K562 (cell line): ENCODE data around the gene EGFL7. TPM values are rescaled to one million over a fixed set of nuclear protein-coding genes. Genes with fewer than 3 reads are reported as not detected.
A peak's percentile ranks its signal among the peaks of the same experiment; 100 is the strongest.

Experiments used
- BMI1 ChIP-seq: fragments of 150-350 bp; IDR thresholded peaks from 2 replicates; pipeline ENCODE4 v1.6.1; 2014; ENCODE audit warnings: low read length
- CBFA2T3 ChIP-seq: fragments of 450-650 bp; IDR thresholded peaks from 2 replicates; pipeline ENCODE4 v1.6.1; 2017
- CHD1 ChIP-seq: fragments of 200-600 bp; sonication (generic); IDR thresholded peaks from one replicate; pipeline ENCODE4 v1.6.1; 2012; ENCODE audit warnings: mild to moderate bottlenecking, moderate library complexity, low read length, inconsistent platforms
- CSDE1 ChIP-seq, 2 experiments: fragments of 450-650 bp; IDR thresholded peaks; 2 replicates each; pipeline ENCODE4 v1.6.1; 2016; ENCODE audit warnings: mild to moderate bottlenecking in 1 of 2
- ELF1 ChIP-seq: fragments of 200-800 bp; sonication (Bioruptor generic); IDR thresholded peaks from 2 replicates; pipeline ENCODE4 v1.6.1; 2016; ENCODE audit warnings: missing genetic modification characterization, missing compliant biosample characterization
- EP400 ChIP-seq: fragments of 450-650 bp; IDR thresholded peaks from 2 replicates; pipeline ENCODE4 v1.6.1; 2017; ENCODE audit warnings: antibody characterized with exemption, mild to moderate bottlenecking, moderate library complexity
- ETV1 ChIP-seq: fragments of 450-650 bp; conservative IDR thresholded peaks from 2 replicates; pipeline ENCODE4 v1.6.1; 2016; ENCODE audit warnings: missing genetic modification characterization, control low read depth, low read depth, missing compliant biosample characterization
- GATAD2A ChIP-seq: fragments of 450-650 bp; IDR thresholded peaks from 2 replicates; pipeline ENCODE4 v1.6.1; 2017
- JUN ChIP-seq, 2 experiments: sonication (generic) in 1 of 2; formaldehyde crosslinking in 1 of 2; IDR thresholded peaks; 2 replicates each; pipeline versions ENCODE4 v1.6.1 to v1.8.0; 2012 to 2022; ENCODE audit warnings: borderline replicate concordance in 2 of 2, mild to moderate bottlenecking in 2 of 2, improper control_type of control experiment in 1 of 2, low read depth in 1 of 2, low read length in 1 of 2, missing genetic modification reagents in 1 of 2
- MAFF ChIP-seq: IDR thresholded peaks from 2 replicates; pipeline ENCODE4 v1.6.1; 2012; ENCODE audit warnings: low read length, improper control_type of control experiment
- PHF20 ChIP-seq: fragments of 450-650 bp; IDR thresholded peaks from 2 replicates; pipeline ENCODE4 v1.6.1; 2018; ENCODE audit not compliant: partially characterized antibody
- RBM14 ChIP-seq: fragments of 200-400 bp; formaldehyde crosslinking; IDR thresholded peaks from 2 replicates; pipeline ENCODE4 v1.6.1; 2018; ENCODE audit warnings: low read depth, mild to moderate bottlenecking, low read length, moderate library complexity, borderline replicate concordance; ENCODE audit not compliant: insufficient read depth
- RBM22 ChIP-seq: fragments of 200-400 bp; formaldehyde crosslinking; IDR thresholded peaks from 2 replicates; pipeline ENCODE4 v1.6.1; 2018; ENCODE audit warnings: low read length, low read depth; ENCODE audit not compliant: poor library complexity, severe bottlenecking
- TRIM24 ChIP-seq, 2 experiments: fragments of 450-650 bp; IDR thresholded peaks; 2 replicates each; pipeline ENCODE4 v1.6.1; 2016
- ZNF3 ChIP-seq: fragments of 250-450 bp; sonication (Bioruptor Pico); IDR thresholded peaks from 2 replicates; pipeline ENCODE4 v1.5.0; 2021; ENCODE audit warnings: mild to moderate bottlenecking, moderate library complexity
- ZNF583 ChIP-seq: fragments of 250-450 bp; sonication (Bioruptor Pico); IDR thresholded peaks from 2 replicates; pipeline ENCODE4 v1.4.0; 2020
- ZNF695 ChIP-seq: fragments of 450-650 bp; formaldehyde crosslinking; IDR thresholded peaks from 2 replicates; pipeline ENCODE4 v1.4.0; 2020; ENCODE audit warnings: mild to moderate bottlenecking, moderate library complexity
- polyA plus RNA-seq, 8 experiments: library from polyadenylated mRNA; depleted of rRNA in 4 of 8; stranded (reverse) in 5 of 8; unstranded in 3 of 8; fragments of >200 nt; fragmentation: Nextera tagmentation in 2 of 8; fragmentation: Illumina TruSeq in 1 of 8; extraction: Ambion mirVana in 2 of 8; extraction: Trizol in 1 of 8; gene quantifications; 2 replicates each; pipeline versions ENCODE4 v1.2.1 to v1.2.3, GENCODE V29; 2011 to 2014; ENCODE audit warnings: inconsistent platforms in 1 of 8, missing spikeins in 1 of 8
- total RNA-seq, 7 experiments: library from RNA; depleted of rRNA in 6 of 7; stranded (reverse); fragments of >200 nt in 6 of 7; fragmentation: Illumina TruSeq in 2 of 7; extraction: Trizol in 2 of 7; gene quantifications; 2 replicates each; pipeline versions ENCODE4 v1.2.1 to v1.2.3, GENCODE V29; 2011 to 2021; ENCODE audit warnings: low replicate concordance in 1 of 7
- TF ChIP-seq, protein P1 (sequence below): IDR thresholded peaks from 2 replicates; pipeline ENCODE4 v1.6.1; 2014; ENCODE audit warnings: antibody characterized with exemption
- TF ChIP-seq, protein P2 (sequence below): fragments of 250-450 bp; sonication (Bioruptor Pico); IDR thresholded peaks from 2 replicates; pipeline ENCODE4 v1.4.0; 2020
- TF ChIP-seq, protein P3 (sequence below), 2 experiments: IDR thresholded peaks; 2 replicates each; pipeline ENCODE4 v1.6.1; 2011; ENCODE audit warnings: borderline replicate concordance in 1 of 2, control low read depth in 1 of 2, low read depth in 1 of 2, low read length in 1 of 2, mild to moderate bottlenecking in 1 of 2, mixed read lengths in 1 of 2, moderate library complexity in 1 of 2; ENCODE audit not compliant: insufficient read depth in 1 of 2, insufficient read length in 1 of 2, poor library complexity in 1 of 2, severe bottlenecking in 1 of 2; ENCODE audit errors: extremely low read depth in 1 of 2

Gene EGFL7
- total and polyA plus RNA-seq, 9 of the 15 experiments (the other 6 are each of a cell fraction or from before 2014, with no cell fraction given), result 1.5 to 286 (median 55.5) TPM

GRCh38 chr9:136686794-136687711, 24.3 kb downstream of the EGFL7 start, which contains the start of gene AGPAT2 (continued):
- TF ChIP-seq JUN (IDR thresholded peaks at IDR 0.05; ENCODE audit: borderline replicate concordance, low read depth, low read length) (0 out of 2 replicates have a peak, but pooled peaks have one; percentile 13), JUN (CRISPR knock-in tag; IDR thresholded peaks at IDR 0.05; ENCODE audit: borderline replicate concordance) (peak; percentile 72; the same call in 1 of the 2 replicates), PHF20 (peak; percentile 80), ELF1 (tag) (peak; percentile 88), RBM22 (peak; percentile 67), MAFF (no peak), CSDE1 (IDR thresholded peaks at IDR 0.05) (no peak; a peak in 1 of 4 replicates), GATAD2A (no peak), ETV1 (tag) (peak; percentile 64), ZNF695 (CRISPR knock-in tag) (no peak), BMI1 (no peak), CHD1 (peak; percentile 97), RBM14 (0 out of 2 replicates have a peak, but pooled peaks have one; percentile 30), EP400 (peak; percentile 86; the same call in 1 of the 2 replicates), ZNF3 (no peak), ZNF583 (CRISPR knock-in tag) (no peak), CBFA2T3 (no peak), TRIM24 (IDR thresholded peaks at IDR 0.05) (no peak)
- TF ChIP-seq, protein P1, sequence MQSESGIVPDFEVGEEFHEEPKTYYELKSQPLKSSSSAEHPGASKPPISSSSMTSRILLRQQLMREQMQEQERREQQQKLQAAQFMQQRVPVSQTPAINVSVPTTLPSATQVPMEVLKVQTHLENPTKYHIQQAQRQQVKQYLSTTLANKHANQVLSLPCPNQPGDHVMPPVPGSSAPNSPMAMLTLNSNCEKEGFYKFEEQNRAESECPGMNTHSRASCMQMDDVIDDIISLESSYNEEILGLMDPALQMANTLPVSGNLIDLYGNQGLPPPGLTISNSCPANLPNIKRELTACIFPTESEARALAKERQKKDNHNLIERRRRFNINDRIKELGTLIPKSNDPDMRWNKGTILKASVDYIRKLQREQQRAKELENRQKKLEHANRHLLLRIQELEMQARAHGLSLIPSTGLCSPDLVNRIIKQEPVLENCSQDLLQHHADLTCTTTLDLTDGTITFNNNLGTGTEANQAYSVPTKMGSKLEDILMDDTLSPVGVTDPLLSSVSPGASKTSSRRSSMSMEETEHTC, result no peak
- TF ChIP-seq, protein P2, sequence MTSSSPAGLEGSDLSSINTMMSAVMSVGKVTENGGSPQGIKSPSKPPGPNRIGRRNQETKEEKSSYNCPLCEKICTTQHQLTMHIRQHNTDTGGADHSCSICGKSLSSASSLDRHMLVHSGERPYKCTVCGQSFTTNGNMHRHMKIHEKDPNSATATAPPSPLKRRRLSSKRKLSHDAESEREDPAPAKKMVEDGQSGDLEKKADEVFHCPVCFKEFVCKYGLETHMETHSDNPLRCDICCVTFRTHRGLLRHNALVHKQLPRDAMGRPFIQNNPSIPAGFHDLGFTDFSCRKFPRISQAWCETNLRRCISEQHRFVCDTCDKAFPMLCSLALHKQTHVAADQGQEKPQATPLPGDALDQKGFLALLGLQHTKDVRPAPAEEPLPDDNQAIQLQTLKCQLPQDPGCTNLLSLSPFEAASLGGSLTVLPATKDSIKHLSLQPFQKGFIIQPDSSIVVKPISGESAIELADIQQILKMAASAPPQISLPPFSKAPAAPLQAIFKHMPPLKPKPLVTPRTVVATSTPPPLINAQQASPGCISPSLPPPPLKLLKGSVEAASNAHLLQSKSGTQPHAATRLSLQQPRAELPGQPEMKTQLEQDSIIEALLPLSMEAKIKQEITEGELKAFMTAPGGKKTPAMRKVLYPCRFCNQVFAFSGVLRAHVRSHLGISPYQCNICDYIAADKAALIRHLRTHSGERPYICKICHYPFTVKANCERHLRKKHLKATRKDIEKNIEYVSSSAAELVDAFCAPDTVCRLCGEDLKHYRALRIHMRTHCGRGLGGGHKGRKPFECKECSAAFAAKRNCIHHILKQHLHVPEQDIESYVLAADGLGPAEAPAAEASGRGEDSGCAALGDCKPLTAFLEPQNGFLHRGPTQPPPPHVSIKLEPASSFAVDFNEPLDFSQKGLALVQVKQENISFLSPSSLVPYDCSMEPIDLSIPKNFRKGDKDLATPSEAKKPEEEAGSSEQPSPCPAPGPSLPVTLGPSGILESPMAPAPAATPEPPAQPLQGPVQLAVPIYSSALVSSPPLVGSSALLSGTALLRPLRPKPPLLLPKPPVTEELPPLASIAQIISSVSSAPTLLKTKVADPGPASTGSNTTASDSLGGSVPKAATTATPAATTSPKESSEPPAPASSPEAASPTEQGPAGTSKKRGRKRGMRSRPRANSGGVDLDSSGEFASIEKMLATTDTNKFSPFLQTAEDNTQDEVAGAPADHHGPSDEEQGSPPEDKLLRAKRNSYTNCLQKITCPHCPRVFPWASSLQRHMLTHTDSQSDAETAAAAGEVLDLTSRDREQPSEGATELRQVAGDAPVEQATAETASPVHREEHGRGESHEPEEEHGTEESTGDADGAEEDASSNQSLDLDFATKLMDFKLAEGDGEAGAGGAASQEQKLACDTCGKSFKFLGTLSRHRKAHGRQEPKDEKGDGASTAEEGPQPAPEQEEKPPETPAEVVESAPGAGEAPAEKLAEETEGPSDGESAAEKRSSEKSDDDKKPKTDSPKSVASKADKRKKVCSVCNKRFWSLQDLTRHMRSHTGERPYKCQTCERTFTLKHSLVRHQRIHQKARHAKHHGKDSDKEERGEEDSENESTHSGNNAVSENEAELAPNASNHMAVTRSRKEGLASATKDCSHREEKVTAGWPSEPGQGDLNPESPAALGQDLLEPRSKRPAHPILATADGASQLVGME (CRISPR knock-in tag), result no peak
- TF ChIP-seq, protein P3, sequence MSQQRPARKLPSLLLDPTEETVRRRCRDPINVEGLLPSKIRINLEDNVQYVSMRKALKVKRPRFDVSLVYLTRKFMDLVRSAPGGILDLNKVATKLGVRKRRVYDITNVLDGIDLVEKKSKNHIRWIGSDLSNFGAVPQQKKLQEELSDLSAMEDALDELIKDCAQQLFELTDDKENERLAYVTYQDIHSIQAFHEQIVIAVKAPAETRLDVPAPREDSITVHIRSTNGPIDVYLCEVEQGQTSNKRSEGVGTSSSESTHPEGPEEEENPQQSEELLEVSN (IDR thresholded peaks at IDR 0.05; ENCODE audit: borderline replicate concordance in 1 of 2, extremely low read depth in 1 of 2, insufficient read depth in 1 of 2, insufficient read length in 1 of 2, low read depth in 1 of 2, low read length in 1 of 2, poor library complexity in 1 of 2, severe bottlenecking in 1 of 2), result peak; percentile 54 to 84
